ENCODE data around the gene KCNH1.

DNA sequence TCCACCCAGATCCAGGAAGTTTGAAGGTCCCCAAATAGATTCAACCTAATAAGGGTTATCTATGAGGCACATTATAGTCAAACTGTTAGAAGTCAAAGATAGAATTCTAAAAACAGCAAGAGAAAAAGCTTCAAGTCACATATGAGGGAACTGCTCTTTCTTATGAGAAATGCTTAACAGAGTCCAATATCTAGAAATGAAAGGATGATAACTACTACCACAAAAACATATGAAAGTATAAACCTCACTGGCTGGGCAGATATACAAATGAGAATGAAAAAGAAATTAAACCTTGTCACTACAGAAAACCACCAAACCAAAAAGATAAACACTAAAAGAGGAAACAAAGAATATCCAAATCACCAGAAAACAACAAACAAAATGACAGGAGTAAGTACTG lies 201.8 kb downstream of the KCNH1 start:
- TF ChIP-seq, protein P1, sequence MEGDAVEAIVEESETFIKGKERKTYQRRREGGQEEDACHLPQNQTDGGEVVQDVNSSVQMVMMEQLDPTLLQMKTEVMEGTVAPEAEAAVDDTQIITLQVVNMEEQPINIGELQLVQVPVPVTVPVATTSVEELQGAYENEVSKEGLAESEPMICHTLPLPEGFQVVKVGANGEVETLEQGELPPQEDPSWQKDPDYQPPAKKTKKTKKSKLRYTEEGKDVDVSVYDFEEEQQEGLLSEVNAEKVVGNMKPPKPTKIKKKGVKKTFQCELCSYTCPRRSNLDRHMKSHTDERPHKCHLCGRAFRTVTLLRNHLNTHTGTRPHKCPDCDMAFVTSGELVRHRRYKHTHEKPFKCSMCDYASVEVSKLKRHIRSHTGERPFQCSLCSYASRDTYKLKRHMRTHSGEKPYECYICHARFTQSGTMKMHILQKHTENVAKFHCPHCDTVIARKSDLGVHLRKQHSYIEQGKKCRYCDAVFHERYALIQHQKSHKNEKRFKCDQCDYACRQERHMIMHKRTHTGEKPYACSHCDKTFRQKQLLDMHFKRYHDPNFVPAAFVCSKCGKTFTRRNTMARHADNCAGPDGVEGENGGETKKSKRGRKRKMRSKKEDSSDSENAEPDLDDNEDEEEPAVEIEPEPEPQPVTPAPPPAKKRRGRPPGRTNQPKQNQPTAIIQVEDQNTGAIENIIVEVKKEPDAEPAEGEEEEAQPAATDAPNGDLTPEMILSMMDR (IDR thresholded peaks at IDR 0.05; ENCODE audit: low read depth, low read length): no peak
- no peak for TF ChIP-seq POLR2A (IDR thresholded peaks at IDR 0.05; ENCODE audit: extremely low read depth, insufficient read length)
